Prostate gland (tissue), 2 donors: Measurements from ENCODE around the gene TPR. TPM values are rescaled to one million over a fixed set of nuclear protein-coding genes. Genes with fewer than 3 reads are reported as not detected.

Source experiments
- DNase-seq: peaks from one replicate; pipeline ENCODE4 v3.0.0-alpha.2; 2019; ENCODE audit warnings: low spot score
- H3K27ac ChIP-seq, 2 donors: fragments of 200-600 bp; sonication (generic); 2 replicates each; pipeline ENCODE4 v1.5.1; 2017 to 2019
- H3K27me3 ChIP-seq: fragments of 200-600 bp; sonication (generic); replicated peaks from 2 replicates; pipeline ENCODE4 v1.5.1; 2019; ENCODE audit not compliant: insufficient read depth
- H3K36me3 ChIP-seq, 2 donors: fragments of 200-600 bp; sonication (generic); 1 replicate in 1 of 2; 2 replicates in 1 of 2; pipeline versions ENCODE4 v1.5.1 to v1.8.1; 2017 to 2019
- H3K4me1 ChIP-seq: fragments of 200-600 bp; sonication (generic); replicated peaks from 2 replicates; pipeline ENCODE4 v1.5.1; 2019
- H3K4me3 ChIP-seq, 2 donors: fragments of 200-600 bp; sonication (generic); 2 replicates each; pipeline ENCODE4 v1.5.1; 2017 to 2019
- H3K9me3 ChIP-seq: fragments of 200-600 bp; sonication (generic); 2 replicates; pipeline ENCODE4 v1.5.1; 2017
- POLR2A ChIP-seq: fragments of 450-650 bp; IDR thresholded peaks from one replicate; pipeline ENCODE4 v1.6.1; 2016; ENCODE audit warnings: antibody characterized with exemption, mild to moderate bottlenecking
- POLR2AphosphoS5 ChIP-seq: sonication (generic); formaldehyde crosslinking; IDR thresholded peaks from one replicate; pipeline ENCODE4 v1.6.1; 2017; ENCODE audit warnings: antibody characterized with exemption
- WGBS: methylation state at CpG from one replicate; pipeline ENCODE4 v1.1.5; 2018; 5-methylcytosine and 5-hydroxymethylcytosine counted together
- intact Hi-C: fragments of 100-400 bp; cut with DNase I; formaldehyde crosslinking; loops from one replicate; pipeline ENCODE4 v1.14.2; 2022
- total RNA-seq, 2 donors: library from RNA; depleted of rRNA; stranded (reverse); fragments of >200 nt; gene quantifications; one replicate each; pipeline ENCODE4 v1.1.0, GENCODE V29; 2016
- TF ChIP-seq, protein P1 (sequence below), 4 experiments: fragments of 200-600 bp in 2 of 4; fragments of 450-650 bp in 2 of 4; sonication (generic) in 2 of 4; IDR thresholded peaks; 1 replicate in 3 of 4; 2 replicates in 1 of 4; pipeline ENCODE4 v1.5.1; 2016 to 2019; ENCODE audit warnings: antibody characterized with exemption in 4 of 4, mild to moderate bottlenecking in 2 of 4, moderate library complexity in 2 of 4

Gene TPR
- total RNA-seq, 2 donors from 2014 or later = 46.7 to 110 TPM

DNA sequence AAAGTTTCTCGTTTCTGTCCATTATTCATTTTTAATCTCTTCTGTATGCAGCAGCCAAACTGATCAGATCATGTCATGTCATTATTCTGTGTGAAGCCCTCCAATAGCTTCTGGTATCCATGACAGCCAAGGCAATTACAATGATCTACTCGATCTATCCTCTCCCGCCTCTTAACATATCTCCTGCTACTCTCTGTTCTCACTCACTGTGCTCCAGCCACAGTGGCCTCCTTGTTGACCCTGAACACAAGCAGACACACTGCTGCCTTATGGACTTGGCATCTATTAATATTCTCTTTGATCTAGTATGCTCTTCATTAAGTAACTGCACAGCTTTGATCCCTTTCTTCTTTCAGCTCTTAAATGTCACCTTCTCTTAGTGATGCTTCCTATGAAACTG lies 59.5 kb downstream of the TPR start:
- Histone ChIP-seq H3K9me3 (no peaks in the 10 kb centered on the region), H3K4me3 (no peak overlapping the region), H3K36me3 (peaks cover 4% of the 10 kb centered on the region in 2 donors), H3K27ac (no peak overlapping the region), H3K4me1 (no peaks in the 10 kb centered on the region), H3K27me3 (no peaks in the 10 kb centered on the region)
- 71% methylated on average over 3 of the region's 3 CpGs for WGBS
- TF ChIP-seq POLR2A (no peak), POLR2AphosphoS5 (no peak)
- TF ChIP-seq, protein P1, sequence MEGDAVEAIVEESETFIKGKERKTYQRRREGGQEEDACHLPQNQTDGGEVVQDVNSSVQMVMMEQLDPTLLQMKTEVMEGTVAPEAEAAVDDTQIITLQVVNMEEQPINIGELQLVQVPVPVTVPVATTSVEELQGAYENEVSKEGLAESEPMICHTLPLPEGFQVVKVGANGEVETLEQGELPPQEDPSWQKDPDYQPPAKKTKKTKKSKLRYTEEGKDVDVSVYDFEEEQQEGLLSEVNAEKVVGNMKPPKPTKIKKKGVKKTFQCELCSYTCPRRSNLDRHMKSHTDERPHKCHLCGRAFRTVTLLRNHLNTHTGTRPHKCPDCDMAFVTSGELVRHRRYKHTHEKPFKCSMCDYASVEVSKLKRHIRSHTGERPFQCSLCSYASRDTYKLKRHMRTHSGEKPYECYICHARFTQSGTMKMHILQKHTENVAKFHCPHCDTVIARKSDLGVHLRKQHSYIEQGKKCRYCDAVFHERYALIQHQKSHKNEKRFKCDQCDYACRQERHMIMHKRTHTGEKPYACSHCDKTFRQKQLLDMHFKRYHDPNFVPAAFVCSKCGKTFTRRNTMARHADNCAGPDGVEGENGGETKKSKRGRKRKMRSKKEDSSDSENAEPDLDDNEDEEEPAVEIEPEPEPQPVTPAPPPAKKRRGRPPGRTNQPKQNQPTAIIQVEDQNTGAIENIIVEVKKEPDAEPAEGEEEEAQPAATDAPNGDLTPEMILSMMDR (IDR thresholded peaks at IDR 0.05) = no peak
- intact Hi-C loops = no loop called here
- no peak for DNase-seq

DNA sequence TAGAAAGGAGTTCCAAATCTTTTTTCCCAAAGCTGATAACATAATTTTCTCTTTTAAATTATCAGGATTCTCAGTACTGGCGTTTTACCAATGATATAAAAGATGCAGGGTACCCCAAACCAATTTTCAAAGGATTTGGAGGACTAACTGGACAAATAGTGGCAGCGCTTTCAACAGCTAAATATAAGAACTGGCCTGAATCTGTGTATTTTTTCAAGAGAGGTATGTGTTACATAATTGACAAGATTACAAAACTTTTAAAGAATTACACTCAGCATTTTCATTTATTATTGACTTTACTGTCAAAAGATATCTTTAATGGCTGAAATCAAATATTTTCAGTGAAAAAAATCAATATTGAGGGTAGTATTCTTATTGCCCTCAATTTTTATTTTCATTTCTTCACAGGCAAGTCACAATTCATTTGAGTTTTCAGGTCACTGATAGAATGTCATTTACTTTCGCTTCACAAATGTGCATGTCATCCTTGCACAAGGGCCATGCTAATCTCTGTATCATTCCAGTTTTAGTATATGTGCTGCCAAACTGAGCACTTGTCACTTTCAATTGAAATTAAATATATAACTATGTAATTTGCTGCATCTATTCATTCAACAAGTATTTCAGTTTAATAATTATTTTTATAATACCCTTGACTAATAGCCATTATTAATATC lies 63.5 kb downstream of the TPR start:
- peaks cover 0 to 4% of the 10 kb centered on the region in 2 donors for H3K36me3 ChIP-seq

DNA sequence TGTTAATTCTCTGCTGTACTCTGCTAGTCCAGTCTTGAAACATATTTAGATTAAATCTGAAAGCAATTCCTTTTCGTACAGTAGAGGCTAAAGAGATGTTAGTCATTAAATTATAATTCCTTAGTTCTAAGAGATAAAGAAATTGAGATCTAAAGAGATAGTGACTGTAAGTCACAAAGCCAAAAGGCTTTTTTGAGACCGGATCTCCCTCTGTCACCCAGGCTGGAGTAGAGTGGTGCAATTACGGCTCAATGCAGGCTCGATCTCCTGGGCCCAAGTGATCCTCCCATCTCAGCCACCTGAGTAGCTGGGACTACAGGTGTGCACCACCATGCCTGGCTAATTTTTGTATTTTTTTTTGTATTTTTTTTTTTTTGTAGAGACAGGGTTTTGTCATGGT lies 64.7 kb downstream of the TPR start:
- intact Hi-C loops = no loop called here
- Histone ChIP-seq H3K27me3 (no peaks in the 10 kb centered on the region), H3K36me3 (peaks cover 0 to 4% of the 10 kb centered on the region in 2 donors)

More for the DNA sequence above, 63.5 kb downstream of the TPR start:
- 89% methylated on average over 3 of the region's 3 CpGs for WGBS
- H3K27me3 ChIP-seq = no peaks in the 10 kb centered on the region
- no peak for DNase-seq
- TF ChIP-seq POLR2A (no peak), POLR2AphosphoS5 (no peak)
- TF ChIP-seq, protein P1 (IDR thresholded peaks at IDR 0.05) = no peak
- H3K27ac ChIP-seq = no peak overlapping the region
- intact Hi-C loops = no loop called here
- H3K9me3 ChIP-seq = no peaks in the 10 kb centered on the region
- no peak overlapping the region for H3K4me3 ChIP-seq
- H3K4me1 ChIP-seq = no peaks in the 10 kb centered on the region

DNA sequence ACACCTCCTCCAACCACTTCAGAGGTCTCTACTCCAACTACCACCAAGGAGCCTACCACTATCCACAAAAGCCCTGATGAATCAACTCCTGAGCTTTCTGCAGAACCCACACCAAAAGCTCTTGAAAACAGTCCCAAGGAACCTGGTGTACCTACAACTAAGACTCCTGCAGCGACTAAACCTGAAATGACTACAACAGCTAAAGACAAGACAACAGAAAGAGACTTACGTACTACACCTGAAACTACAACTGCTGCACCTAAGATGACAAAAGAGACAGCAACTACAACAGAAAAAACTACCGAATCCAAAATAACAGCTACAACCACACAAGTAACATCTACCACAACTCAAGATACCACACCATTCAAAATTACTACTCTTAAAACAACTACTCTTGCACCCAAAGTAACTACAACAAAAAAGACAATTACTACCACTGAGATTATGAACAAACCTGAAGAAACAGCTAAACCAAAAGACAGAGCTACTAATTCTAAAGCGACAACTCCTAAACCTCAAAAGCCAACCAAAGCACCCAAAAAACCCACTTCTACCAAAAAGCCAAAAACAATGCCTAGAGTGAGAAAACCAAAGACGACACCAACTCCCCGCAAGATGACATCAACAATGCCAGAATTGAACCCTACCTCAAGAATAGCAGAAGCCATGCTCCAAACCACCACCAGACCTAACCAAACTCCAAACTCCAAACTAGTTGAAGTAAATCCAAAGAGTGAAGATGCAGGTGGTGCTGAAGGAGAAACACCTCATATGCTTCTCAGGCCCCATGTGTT lies 66.6 kb downstream of the TPR start:
- no peaks in the 10 kb centered on the region for H3K9me3 ChIP-seq
- TF ChIP-seq POLR2A (no peak), POLR2AphosphoS5 (no peak)
- TF ChIP-seq, protein P1 (IDR thresholded peaks at IDR 0.05) = no peak
- WGBS = 96% methylated on average over 6 of the region's 6 CpGs
- no peak for DNase-seq
- no peaks in the 10 kb centered on the region for H3K4me1 ChIP-seq
- intact Hi-C loops = no loop called here
- peaks cover 0 to 4% of the 10 kb centered on the region in 2 donors for H3K36me3 ChIP-seq
- no peaks in the 10 kb centered on the region for H3K27me3 ChIP-seq
- no peak overlapping the region for H3K4me3 ChIP-seq
- no peak overlapping the region for H3K27ac ChIP-seq

More for the DNA sequence above, 64.7 kb downstream of the TPR start:
- no peak overlapping the region for H3K4me3 ChIP-seq
- no peaks in the 10 kb centered on the region for H3K4me1 ChIP-seq
- TF ChIP-seq, protein P1 (IDR thresholded peaks at IDR 0.05) = no peak
- WGBS = 84% methylated on average over 4 of the region's 4 CpGs
- no peaks in the 10 kb centered on the region for H3K9me3 ChIP-seq
- no peak overlapping the region for H3K27ac ChIP-seq
- DNase-seq = no peak

DNA sequence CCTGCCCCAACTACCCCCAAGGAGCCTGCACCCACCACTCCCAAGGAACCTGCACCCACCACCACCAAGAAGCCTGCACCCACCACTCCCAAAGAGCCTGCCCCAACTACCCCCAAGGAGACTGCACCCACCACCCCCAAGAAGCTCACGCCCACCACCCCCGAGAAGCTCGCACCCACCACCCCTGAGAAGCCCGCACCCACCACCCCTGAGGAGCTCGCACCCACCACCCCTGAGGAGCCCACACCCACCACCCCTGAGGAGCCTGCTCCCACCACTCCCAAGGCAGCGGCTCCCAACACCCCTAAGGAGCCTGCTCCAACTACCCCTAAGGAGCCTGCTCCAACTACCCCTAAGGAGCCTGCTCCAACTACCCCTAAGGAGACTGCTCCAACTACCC lies 67.6 kb downstream of the TPR start:
- DNase-seq = no peak
- no peaks in the 10 kb centered on the region for H3K27me3 ChIP-seq
- H3K36me3 ChIP-seq = no peaks in the 10 kb centered on the region
- no peaks in the 10 kb centered on the region for H3K4me1 ChIP-seq
- intact Hi-C loops = no loop called here
- H3K27ac ChIP-seq = no peak overlapping the region
- WGBS = 97% methylated on average over 6 of the region's 6 CpGs
- H3K9me3 ChIP-seq = no peaks in the 10 kb centered on the region
- no peak overlapping the region for H3K4me3 ChIP-seq
- TF ChIP-seq POLR2AphosphoS5 = no peak
